ENCODE results near the gene GREB1. TPM values are rescaled to one million over a fixed set of nuclear protein-coding genes. Genes with fewer than 3 reads are reported as not detected.

The GREB1 gene
- total and polyA plus RNA-seq, 2 experiments from 2014 or later = 5.7 to 6.4 TPM

- Histone ChIP-seq H3K9me2 (replicated peaks; ENCODE audit: insufficient read depth) (no peaks in the 10 kb centered on the region), H4K20me1 (ENCODE audit: insufficient read depth, poor library complexity, severe bottlenecking) (no peaks in the 10 kb centered on the region), H3K36me3 (replicated peaks; ENCODE audit: insufficient read depth, low read depth) (no peaks in the 10 kb centered on the region), H2AFZ (no peak overlapping the region), H3K27ac (no peak overlapping the region), H3K27me3 (no peaks in the 10 kb centered on the region), H3K9me3 (ENCODE audit: low read depth) (no peaks in the 10 kb centered on the region), H3K4me2 (no peak overlapping the region), H3K79me2 (no peaks in the 10 kb centered on the region), H3K4me3 (no peak overlapping the region), H3K4me1 (ENCODE audit: insufficient read depth) (peaks cover 11% of the 10 kb centered on the region)
- no peak for TF ChIP-seq EZH2 (IDR thresholded peaks at IDR 0.05; ENCODE audit: borderline replicate concordance)
- TF ChIP-seq EZH2phosphoT487 (IDR thresholded peaks at IDR 0.05; ENCODE audit: low read depth, severe bottlenecking, unreplicated experiment) = no peak
- no peak for TF ChIP-seq CTCF (IDR thresholded peaks at IDR 0.05; ENCODE audit: poor library complexity)
- WGBS (ENCODE audit: low lambda C conversion rate, missing lambda C conversion rate) = 95% methylated on average over 14 of the region's 14 CpGs
- DNase-seq (ENCODE audit: low spot score) = no peak
These were observed 43.4 kb downstream of the GREB1 start for GRCh38 chr2:11577101-11577883.

- Histone ChIP-seq H3K9me2 (replicated peaks; ENCODE audit: insufficient read depth) (no peaks in the 10 kb centered on the region), H3K27me3 (no peaks in the 10 kb centered on the region), H3K4me1 (ENCODE audit: insufficient read depth) (peaks cover 9% of the 10 kb centered on the region), H3K4me3 (no peak overlapping the region), H2AFZ (no peak overlapping the region), H4K20me1 (ENCODE audit: insufficient read depth, poor library complexity, severe bottlenecking) (no peaks in the 10 kb centered on the region), H3K9me3 (ENCODE audit: low read depth) (no peaks in the 10 kb centered on the region), H3K79me2 (no peaks in the 10 kb centered on the region), H3K36me3 (replicated peaks; ENCODE audit: insufficient read depth, low read depth) (no peaks in the 10 kb centered on the region), H3K27ac (no peak overlapping the region), H3K4me2 (no peak overlapping the region)
- DNase-seq (ENCODE audit: low spot score) = no peak
- TF ChIP-seq EZH2 (IDR thresholded peaks at IDR 0.05; ENCODE audit: borderline replicate concordance) = no peak
- TF ChIP-seq EZH2phosphoT487 (IDR thresholded peaks at IDR 0.05; ENCODE audit: low read depth, severe bottlenecking, unreplicated experiment) = no peak
- TF ChIP-seq CTCF (IDR thresholded peaks at IDR 0.05; ENCODE audit: poor library complexity) = no peak
- 94% methylated on average over 22 of the region's 22 CpGs for WGBS (ENCODE audit: low lambda C conversion rate, missing lambda C conversion rate)
These were observed 44.5 kb downstream of the GREB1 start for GRCh38 chr2:11578081-11578948.

GRCh38 chr2:11578986-11579774 is 45.3 kb downstream of the GREB1 start:
- H3K4me2 ChIP-seq = no peak overlapping the region
- H3K9me3 ChIP-seq (ENCODE audit: low read depth) = no peaks in the 10 kb centered on the region
- H3K79me2 ChIP-seq = no peaks in the 10 kb centered on the region
- H4K20me1 ChIP-seq (ENCODE audit: insufficient read depth, poor library complexity, severe bottlenecking) = no peaks in the 10 kb centered on the region
- H3K36me3 ChIP-seq (replicated peaks; ENCODE audit: insufficient read depth, low read depth) = no peaks in the 10 kb centered on the region
- H3K27me3 ChIP-seq = no peaks in the 10 kb centered on the region
- H2AFZ ChIP-seq = no peak overlapping the region
- 96% methylated on average over 11 of the region's 11 CpGs for whole genome bisulfite sequencing (ENCODE audit: low lambda C conversion rate, missing lambda C conversion rate)
- TF ChIP-seq EZH2phosphoT487 (IDR thresholded peaks at IDR 0.05; ENCODE audit: low read depth, severe bottlenecking, unreplicated experiment) = no peak
- no peak for TF ChIP-seq CTCF (IDR thresholded peaks at IDR 0.05; ENCODE audit: poor library complexity)
- no peak for TF ChIP-seq EZH2 (IDR thresholded peaks at IDR 0.05; ENCODE audit: borderline replicate concordance)
- H3K9me2 ChIP-seq (replicated peaks; ENCODE audit: insufficient read depth) = no peaks in the 10 kb centered on the region
- DNase-seq (ENCODE audit: low spot score) = no peak
- H3K4me3 ChIP-seq = no peak overlapping the region
- no peak overlapping the region for H3K27ac ChIP-seq
- H3K4me1 ChIP-seq (ENCODE audit: insufficient read depth) = peaks cover 6% of the 10 kb centered on the region

All from hepatocyte (in vitro differentiated cells).